GM19193 (cell line): Measurements from ENCODE around the gene SUCO.

ENCODE experiments used
- POLR2A ChIP-seq: IDR thresholded peaks from 4 replicates; pipeline ENCODE4 v1.6.1; 2011; ENCODE audit not compliant: insufficient read depth, insufficient read length; ENCODE audit errors: extremely low read depth

Gene SUCO

GRCh38 chr1:172540635-172541034 lies 7.7 kb downstream of the SUCO start:
- TF ChIP-seq POLR2A, result no peak

GRCh38 chr1:172544481-172545104 lies 11.6 kb downstream of the SUCO start:
- TF ChIP-seq POLR2A, result no peak

DNA sequence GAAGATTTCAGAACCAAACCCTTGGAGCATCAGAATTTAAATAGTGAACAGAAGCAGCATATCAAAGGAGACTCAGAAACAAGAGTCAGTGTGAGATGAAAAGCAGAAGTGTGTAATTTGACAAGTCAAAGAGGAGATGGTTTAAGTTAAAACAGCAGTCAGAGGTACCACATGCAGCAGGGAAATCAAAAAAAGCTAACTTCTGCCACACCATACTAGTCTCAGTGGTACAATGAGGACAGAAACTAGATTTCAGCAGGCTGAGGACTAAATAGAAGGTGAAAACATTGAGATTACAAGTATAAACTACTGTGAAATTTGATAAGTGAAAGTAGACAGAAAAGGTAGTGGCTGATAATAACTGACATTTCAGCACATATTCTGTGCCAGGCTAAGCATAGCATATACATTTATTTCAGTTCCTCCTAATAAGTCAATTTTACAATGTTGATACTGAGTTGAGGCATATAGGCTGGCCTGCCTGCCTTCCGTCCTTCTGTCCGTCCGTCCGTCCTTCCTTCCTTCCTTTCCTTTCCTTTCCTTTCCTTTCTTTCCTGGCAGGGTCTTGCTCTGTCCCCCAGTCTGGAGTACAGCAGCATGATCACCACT lies 12.6 kb downstream of the SUCO start:
- TF ChIP-seq POLR2A, result no peak

- no peak for TF ChIP-seq POLR2A
Measured at GRCh38 chr1:172547071-172547470, 14.1 kb downstream of the SUCO start.

DNA sequence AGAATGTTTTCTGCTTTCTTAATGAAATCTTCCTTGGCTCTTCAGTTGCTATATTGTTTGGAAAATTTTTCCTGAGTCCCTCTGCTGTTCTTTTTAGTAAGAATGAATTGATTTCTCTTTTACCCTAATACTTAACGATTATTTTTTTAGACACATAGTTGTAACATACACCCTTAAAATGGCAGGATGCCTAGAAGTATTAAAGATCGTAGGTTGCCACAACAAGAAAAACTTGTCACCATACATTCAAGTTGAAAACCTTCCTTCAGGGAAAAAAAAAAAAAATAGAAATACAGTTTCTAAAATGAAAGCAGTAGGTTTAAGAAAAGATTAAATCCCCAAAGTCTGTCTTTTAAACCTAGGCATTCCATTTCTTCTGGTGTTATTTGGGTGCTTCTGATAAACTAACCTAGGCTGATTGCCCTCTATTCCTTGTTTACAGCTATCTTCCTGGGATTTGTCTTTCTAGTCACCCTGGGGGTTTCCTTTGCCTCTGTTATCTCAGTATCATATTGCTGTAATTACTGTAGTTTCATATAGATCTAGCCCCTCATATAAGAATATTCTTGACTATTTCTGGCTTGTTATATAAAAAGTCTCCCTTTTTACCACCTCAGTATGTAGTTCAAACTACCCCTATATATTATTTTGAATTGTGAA lies 16.8 kb downstream of the SUCO start:
- no peak for TF ChIP-seq POLR2A

GRCh38 chr1:172551279-172551678 lies 18.3 kb downstream of the SUCO start:
- TF ChIP-seq POLR2A, result no peak

DNA sequence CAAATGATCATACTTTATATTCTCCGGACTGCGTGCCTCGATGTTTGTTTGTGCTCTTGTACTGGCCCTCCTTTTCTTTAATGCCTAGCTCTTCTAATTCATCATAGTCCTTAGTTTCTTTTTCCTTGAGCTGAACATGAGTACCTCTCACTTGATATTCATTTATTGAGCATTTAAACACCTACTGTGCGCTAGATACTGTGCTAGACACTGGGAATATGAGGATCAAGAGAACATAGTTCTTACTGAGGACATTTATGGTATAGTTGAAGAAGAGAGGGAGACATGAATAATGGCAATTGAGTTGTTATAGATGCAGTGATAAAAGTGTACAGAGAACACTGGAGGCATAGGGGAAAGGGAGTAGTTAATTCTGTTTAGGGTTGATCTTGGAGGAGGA lies 22.0 kb downstream of the SUCO start:
- TF ChIP-seq POLR2A, result no peak

DNA sequence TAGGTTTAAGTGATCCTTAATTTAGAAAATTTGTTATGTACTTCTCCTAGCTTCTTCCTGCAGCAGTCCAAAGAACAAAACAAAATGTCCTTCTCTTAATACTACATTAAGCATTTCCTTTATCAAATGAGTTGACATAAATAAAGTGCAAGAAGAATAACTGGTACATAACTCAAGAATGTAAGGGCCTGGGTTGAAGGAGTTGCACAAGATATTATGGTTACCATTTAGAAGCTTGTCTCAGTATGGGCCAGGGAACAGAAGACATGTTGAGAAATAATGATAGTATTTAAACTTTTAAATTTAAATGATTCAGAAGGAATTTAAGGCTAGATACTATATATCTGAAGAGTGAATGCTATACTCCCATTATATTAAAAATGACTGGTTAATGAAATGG lies 23.5 kb downstream of the SUCO start:
- TF ChIP-seq POLR2A, result no peak

DNA sequence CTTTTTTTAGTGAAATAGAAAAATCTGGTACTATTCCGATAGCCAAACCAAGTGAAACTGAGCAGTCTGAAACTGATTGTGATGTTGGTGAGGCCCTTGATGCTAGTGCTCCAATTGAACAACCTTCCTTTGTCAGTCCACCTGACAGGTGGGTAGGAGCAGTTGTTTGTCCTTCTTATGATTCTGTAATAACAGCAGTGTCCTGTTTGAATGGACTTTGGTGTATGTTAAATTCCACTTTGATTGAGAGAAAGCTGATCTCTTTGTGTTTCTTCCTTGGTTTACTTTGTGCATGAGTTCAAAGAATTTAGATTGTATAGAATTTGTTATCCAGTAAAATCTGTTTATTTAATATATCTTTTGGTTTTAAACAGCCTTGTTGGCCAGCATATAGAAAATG lies 24.3 kb downstream of the SUCO start:
- no peak for TF ChIP-seq POLR2A

DNA sequence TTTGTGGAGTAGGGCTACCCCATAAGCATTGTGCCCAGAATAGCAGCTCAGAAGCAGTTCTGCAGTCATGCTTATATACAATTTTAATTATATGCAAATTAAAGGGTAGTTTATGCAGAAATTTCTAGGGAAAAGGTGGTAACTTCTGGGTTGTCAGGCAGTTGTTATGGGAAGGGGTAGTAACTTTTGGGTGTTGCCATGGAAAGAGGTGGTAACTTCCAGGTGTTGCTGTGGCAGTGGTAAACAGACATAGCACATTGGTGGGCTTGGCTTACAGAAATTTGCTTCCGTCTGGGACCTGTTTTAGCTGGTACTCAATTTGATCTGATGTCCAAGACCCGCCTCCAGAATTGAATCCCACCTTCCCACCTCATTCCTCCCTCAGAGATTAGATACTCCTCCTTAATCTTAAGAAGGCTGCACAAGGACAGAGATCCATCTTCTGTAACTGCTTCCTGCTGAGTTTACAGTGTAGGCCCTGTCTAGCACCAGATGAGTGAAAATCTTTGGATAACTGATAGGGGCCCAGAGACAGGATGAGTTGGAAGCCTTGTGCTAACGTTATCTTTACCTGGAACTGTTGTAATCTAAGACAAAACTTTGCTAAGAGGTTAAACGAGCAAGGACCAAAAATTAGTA lies 26.7 kb downstream of the SUCO start:
- TF ChIP-seq POLR2A, result no peak

DNA sequence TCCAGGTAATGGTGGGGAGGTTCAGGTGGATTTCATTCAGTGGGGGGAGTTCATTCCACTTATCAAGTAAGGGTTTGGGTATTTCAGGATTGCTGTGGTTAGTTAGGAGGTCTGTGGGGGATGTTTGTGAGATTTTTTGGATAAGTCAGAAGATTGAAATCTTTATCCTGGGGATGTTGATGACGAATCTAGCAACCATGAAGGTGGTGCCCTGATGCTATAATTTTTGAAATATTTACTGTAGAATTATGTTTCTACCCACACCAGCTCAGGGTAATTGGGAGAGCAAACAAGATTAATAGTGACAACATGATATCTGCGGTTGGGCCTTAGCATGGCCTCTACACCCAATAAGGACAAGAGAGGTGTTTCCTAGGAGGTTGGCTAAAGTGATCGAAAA lies 28.3 kb downstream of the SUCO start:
- no peak for TF ChIP-seq POLR2A

DNA sequence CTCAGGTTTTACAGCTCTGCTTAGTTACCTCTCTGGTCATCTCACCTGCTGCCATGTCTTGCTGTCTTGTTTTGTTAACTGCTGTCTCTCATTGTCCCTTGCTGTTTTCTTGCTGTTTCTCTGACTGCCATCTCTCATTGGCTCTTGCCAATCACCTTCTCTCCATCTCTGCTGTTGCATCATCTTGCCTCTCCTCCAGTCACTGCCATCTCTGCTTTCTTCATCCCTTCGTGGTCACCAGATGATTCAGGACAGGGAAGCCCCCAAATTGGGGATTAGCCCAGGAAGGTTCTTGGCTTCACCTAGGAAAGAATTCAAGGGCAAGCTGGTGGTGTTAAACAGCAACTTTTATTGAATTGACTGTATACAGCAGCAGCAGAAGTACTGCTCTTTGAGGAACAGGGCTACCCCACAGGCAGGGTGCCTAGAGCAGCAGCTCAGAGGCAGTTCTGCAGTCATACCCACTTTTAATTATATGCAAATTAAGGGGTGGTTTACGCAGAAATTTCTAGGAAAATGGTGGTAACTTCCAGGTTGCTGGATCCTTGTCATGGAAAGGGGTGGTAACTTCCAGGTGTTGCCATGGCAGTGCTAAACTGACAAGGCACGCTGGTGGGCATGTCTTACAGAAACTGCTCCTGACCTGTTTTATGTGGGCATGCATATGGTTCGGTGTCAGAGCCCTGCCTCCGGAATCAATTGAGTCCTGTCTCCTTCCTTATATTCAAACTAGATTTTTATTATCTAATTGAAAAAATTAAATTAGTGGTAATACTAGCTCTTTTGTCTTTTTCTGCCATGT lies 33.4 kb downstream of the SUCO start:
- TF ChIP-seq POLR2A, result no peak

DNA sequence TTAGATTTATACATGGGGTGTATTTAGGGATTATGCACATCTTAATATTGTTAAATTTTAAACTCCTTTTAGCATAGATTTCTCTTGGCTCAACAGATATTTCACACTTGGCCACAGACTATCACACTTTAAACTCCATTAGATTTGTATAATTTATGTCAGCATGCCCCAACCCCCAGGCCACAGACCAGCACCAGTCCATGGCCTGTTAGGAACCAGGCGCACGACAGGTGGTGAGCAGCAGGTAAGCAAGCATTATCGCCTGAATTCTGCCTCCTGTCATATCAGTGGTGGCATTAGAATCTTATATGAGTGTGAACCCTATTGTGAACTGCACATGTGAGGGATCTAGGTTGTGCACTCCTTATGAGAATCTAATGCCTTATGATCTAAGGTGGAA lies 34.8 kb downstream of the SUCO start:
- TF ChIP-seq POLR2A, result no peak

GRCh38 chr1:172574080-172574479 lies 41.1 kb downstream of the SUCO start:
- no peak for TF ChIP-seq POLR2A

- no peak for TF ChIP-seq POLR2A
Measured at GRCh38 chr1:172578586-172578985, 45.6 kb downstream of the SUCO start.
